SIG-M5 (cell line): ENCODE results near the gene SRD5A1.

Experiments used
- DNase-seq: peaks from one replicate; lab custom pipeline; 2025; lab: John Stamatoyannopoulos, UW

Gene SRD5A1

GRCh38 chr5:6686501-6686900, 53.3 kb downstream of the SRD5A1 start:
- DNase-seq = no peak

- no peak for DNase-seq
Observed at GRCh38 chr5:6686915-6687409, 53.7 kb downstream of the SRD5A1 start.

DNA sequence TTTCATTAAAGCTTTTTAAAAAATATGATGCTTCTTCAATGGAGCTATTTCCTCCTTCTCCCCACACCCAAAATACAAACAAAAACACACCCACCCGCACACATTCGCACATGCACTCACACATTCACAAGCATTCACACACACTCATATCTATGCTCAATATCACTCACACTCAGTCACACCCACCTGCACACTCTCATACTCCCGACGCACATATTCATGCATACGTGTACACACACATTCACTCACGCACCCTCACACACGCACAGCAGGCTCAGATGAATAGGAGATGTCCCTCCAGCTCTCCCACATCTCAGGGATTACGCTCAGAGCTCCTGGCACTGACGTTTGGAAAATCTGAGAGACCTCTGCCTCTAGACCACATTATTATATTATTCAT, 54.3 kb downstream of the SRD5A1 start:
- no peak for DNase-seq

- DNase-seq = no peak
Observed at GRCh38 chr5:6692906-6693305, 59.7 kb downstream of the SRD5A1 start.

DNA sequence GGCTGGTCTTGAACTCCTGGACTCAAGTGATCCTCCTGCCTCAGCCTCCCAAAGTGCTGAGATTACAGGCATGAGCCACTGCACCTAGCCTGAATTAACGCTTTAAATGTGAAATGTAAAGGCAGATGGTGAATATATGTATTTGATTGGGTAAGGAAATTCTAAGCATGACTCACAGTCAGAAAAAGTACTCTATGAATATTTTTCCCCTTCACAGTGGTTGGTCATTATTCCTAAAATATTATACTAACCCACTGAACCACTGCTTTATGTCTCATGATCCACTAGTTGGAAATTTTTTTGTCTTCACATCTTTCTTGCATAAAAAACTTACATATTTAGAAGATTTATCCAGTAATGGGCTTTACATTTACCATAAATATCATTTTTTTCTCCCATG, 65.5 kb downstream of the SRD5A1 start:
- DNase-seq = no peak

- no peak for DNase-seq
Observed at GRCh38 chr5:6699357-6699756, 66.1 kb downstream of the SRD5A1 start.

- no peak for DNase-seq
Observed at GRCh38 chr5:6700074-6700684, 66.9 kb downstream of the SRD5A1 start.

- no peak for DNase-seq
Observed at GRCh38 chr5:6700685-6701355, 67.6 kb downstream of the SRD5A1 start.

DNA sequence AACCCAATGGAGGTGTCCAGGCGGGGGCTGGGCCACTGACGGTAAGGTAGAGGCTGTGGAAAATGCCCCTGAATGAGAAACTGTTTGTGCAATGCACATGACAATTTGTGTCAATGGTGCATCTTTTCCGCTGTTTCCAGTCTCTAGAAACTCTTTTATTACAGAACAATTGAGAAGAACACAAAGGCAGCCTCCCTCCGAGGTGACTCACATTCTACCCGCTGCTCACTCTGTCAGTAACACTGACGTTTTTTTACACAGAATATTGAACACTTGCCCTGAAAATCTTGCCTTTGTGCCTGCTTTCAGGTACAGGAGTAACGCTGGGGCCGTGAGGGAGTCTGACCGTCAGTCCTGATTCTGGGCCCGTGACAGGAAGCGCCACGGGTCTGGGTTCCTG, 68.3 kb downstream of the SRD5A1 start:
- no peak for DNase-seq

GRCh38 chr5:6702633-6703032, 69.4 kb downstream of the SRD5A1 start:
- DNase-seq = no peak

DNA sequence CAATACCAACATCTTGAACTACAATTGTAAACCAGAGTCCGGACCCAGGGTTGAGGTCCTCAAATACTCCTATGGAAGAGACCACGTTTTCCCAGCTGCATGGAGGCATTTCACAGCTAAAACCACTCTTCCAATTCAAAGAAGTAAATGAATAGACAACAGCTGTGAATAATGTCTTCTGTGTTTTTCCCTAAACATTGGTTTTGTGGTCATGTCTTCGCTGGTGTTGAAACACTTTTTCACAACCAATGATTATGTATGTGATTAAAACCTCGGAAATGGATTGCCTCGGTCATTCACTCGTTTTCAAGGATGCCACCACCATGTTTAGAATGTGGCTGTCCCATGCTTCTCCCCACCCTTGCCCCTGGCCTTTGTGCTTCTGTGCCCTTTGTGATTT, 70.6 kb downstream of the SRD5A1 start:
- no peak for DNase-seq

DNA sequence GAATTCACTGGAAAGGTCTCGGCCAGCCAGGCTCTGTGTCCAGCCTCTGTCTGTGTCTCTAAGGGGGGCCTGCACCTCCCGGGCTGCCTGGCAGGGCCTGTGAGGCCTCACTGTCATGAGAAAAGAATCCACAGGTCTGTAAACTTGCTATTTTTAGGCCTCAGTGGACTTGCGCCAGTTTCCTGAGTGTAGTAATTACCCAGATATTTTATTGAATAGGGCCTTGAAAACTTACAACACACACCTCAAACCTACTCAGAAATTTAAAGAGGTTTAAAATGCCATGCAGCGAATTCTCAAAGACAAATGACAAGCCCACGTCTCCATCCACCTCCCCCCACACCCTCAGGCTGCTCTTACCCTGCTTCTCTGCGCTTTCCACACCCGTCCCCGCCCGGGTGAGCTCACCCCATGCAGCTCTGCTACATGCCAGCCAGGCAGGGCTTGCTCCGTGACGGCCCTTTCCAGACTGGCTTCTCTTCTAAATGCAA, 71.2 kb downstream of the SRD5A1 start:
- DNase-seq = no peak

GRCh38 chr5:6705088-6705487, 71.8 kb downstream of the SRD5A1 start:
- DNase-seq = peak; percentile 47

DNA sequence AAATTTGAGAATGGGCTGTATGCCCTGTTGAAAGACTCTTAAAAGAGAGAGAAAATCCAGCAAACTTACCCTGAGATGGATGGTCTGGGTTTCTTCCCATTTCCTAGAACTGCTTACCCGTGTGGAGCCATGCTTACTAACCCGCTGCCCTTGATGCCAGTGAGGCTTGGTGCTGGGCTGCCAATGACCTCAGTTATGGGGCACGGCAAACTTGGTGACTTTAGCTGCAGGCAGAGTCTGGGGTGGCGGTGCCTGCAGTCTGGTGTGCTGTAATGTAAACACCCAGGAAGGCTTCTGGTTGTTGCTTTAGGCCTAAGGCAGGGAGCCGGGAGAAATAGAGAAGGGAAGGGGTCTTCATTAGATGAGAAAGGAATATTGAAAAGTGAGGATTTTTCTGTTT, 72.7 kb downstream of the SRD5A1 start:
- no peak for DNase-seq

DNA sequence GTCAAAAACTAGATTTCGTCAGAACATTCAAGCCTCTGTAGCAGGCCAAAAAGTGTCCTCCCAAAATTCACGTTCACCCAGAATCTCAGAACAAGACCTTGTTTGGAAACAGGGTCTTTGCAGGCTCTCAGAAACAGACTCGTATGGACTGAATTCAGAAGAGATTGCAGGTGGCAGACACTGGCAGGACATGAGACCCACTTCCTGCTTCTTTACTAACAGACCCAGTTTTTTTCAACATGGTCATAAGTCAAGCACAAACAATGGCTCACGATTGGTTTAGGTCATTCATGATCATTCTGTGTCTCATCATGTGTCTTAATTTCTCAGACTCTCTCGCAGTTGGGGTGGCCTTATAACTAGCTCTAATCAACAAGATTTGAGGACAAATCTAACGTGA, 74.6 kb downstream of the SRD5A1 start:
- DNase-seq = no peak

GRCh38 chr5:6708814-6709213, 75.6 kb downstream of the SRD5A1 start:
- no peak for DNase-seq

DNA sequence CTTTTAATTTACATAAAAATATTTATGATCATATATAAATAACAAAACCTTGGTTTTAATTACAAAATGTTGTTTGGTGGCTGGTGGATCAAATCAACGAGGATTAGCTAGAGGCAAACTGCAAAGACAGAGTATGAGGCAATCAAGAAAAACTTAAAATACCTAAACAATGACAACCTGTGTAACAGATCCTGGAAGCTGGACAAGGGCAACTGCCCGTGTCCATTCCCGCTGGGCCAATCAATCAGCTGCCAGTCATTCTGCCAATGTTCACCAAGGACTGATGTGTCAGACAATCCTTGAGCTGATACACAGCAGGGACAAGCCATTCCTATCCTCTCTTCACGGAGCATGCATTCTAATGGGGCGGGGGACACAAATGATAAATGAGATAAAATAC, 76.8 kb downstream of the SRD5A1 start:
- no peak for DNase-seq

- DNase-seq = no peak
Observed at GRCh38 chr5:6710551-6711318, 77.5 kb downstream of the SRD5A1 start.

GRCh38 chr5:6711409-6712141, 78.3 kb downstream of the SRD5A1 start:
- DNase-seq = no peak

GRCh38 chr5:6712142-6712576, 78.9 kb downstream of the SRD5A1 start:
- DNase-seq = no peak

DNA sequence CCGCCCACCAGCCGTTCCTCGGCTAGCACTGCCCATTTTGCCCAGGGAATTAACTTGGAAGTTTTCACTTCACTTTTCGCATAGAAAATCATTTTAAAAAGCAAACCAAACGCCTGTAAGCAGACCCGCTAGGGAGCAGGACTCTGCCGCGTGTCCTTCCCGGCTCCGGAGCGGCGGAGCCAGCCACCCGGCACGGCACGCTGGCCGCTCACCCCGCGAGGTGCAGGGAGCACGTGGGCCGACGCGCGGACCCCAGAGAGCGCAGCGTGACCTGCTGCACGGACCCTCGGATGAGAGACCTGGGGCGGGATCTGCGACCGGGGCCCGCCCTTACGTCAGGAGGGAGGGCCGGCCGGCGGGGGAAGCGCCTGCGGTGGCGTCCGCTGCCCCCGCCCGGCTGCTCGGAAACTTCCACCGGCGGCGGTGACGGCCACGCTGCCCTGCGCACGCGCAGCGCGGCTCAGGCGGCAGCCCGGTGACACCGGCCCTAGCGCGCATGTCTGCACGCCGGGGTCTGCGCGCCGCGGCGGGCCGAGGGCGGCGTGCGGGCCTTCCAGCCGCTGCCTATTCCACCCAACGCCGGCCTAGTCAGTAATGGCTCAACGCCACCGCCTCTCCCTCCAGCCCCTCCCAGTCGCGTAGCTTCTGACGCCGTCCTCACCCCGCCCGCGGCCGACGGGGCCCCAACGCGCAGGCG, 79.5 kb downstream of the SRD5A1 start:
- peak; percentile 62 for DNase-seq
